ENCODE results near the gene BRAT1.
A peak's percentile ranks its signal among the peaks of the same experiment; 100 is the strongest.

BRAT1 gene

GRCh38 chr7:2555121-2556052 is at the start of gene BRAT1:
Gene BRAT1, minus strand, starts transcription at chr7:2555524. Its CDS starts 1,093 bp downstream, at chr7:2554431.
- Histone ChIP-seq H3K27me3 (ENCODE audit: control insufficient read depth, insufficient read depth, low read length) (no peaks in the 10 kb centered on the region), H3K4me1 (ENCODE audit: control insufficient read depth, insufficient read depth, low read length) (peaks cover 5% of the 10 kb centered on the region), H3K36me3 (ENCODE audit: control insufficient read depth, insufficient read depth, low read length) (peaks cover 20% of the 10 kb centered on the region), H3K27ac (ENCODE audit: low read depth, low read length) (peak within 1 kb of the TSS; percentile 100), H3K4me3 (ENCODE audit: low read depth, low read length) (peak within 1 kb of the TSS; percentile 81), H3K9ac (ENCODE audit: low read depth, low read length) (peak within 1 kb of the TSS; percentile 99), H3K9me3 (ENCODE audit: control insufficient read depth, insufficient read depth, low read length) (no peaks in the 10 kb centered on the region)

GRCh38 chr7:2604608-2605174 is 49.4 kb upstream of the BRAT1 start:
- Histone ChIP-seq H3K9me3 (ENCODE audit: control insufficient read depth, insufficient read depth, low read length) (no peaks in the 10 kb centered on the region), H3K9ac (ENCODE audit: low read depth, low read length) (no peak overlapping the region), H3K4me3 (ENCODE audit: low read depth, low read length) (no peak overlapping the region), H3K27me3 (ENCODE audit: control insufficient read depth, insufficient read depth, low read length) (no peaks in the 10 kb centered on the region), H3K27ac (ENCODE audit: low read depth, low read length) (no peak overlapping the region), H3K36me3 (ENCODE audit: control insufficient read depth, insufficient read depth, low read length) (no peaks in the 10 kb centered on the region), H3K4me1 (ENCODE audit: control insufficient read depth, insufficient read depth, low read length) (peaks cover 9% of the 10 kb centered on the region; the same call in 1 of the 2 replicates)

DNA sequence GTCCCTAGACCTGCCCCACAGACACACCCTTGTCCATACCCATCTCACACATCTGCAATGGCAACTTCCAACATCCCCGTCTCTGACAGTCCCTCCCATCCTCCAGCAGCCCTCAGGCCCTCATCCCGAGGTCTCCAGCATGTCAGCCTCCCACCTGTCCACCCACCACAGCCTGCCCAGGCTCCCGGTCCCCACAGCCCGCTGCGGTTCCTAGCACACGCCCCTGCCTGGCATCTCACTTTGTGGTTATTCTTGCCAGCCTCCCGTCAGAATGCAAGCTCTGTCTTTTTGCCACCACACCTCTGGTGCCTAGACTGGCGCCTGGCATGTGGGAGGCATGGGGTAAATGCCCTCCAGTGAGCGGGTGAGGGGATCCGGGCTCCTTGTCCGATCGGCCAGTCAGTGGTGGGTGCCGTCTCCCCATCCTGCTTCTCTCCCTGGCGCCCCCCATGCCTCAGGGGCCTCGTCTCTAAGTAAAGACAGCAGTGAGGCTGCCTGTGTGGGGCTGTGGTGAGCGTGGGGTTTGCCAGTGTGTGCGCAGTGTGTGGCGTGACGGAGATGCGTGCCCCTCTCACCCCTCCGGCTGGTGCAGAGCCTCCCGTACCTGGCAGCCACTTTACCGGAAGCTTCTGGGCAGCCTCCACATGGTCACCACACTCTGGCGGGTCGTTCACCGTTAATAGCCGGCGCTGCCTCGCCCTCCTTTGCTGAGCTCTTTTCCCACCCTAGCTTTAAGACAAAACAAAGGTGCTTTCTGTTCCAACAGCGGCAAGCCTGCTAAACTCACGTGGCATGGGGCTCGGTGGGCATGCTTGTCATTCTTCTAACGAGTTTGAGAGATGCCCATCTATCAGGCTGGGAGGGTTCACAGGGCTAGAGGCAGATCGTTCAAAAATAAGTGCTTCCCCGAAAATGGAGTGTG is 48.0 kb upstream of the BRAT1 start:
- H3K4me3 ChIP-seq (ENCODE audit: low read depth, low read length), result no peak overlapping the region
- H3K9ac ChIP-seq (ENCODE audit: low read depth, low read length), result no peak overlapping the region
- no peak overlapping the region for H3K27ac ChIP-seq (ENCODE audit: low read depth, low read length)
- peaks cover 6% of the 10 kb centered on the region; the same call in 1 of the 2 replicates for H3K36me3 ChIP-seq (ENCODE audit: control insufficient read depth, insufficient read depth, low read length)
- H3K9me3 ChIP-seq (ENCODE audit: control insufficient read depth, insufficient read depth, low read length), result no peaks in the 10 kb centered on the region
- no peaks in the 10 kb centered on the region for H3K27me3 ChIP-seq (ENCODE audit: control insufficient read depth, insufficient read depth, low read length)
- H3K4me1 ChIP-seq (ENCODE audit: control insufficient read depth, insufficient read depth, low read length), result peaks cover 9% of the 10 kb centered on the region; the same call in 1 of the 2 replicates

- no peak overlapping the region for H3K9ac ChIP-seq (ENCODE audit: low read depth, low read length)
- H3K36me3 ChIP-seq (ENCODE audit: control insufficient read depth, insufficient read depth, low read length), result peaks cover 6% of the 10 kb centered on the region; the same call in 1 of the 2 replicates
- no peaks in the 10 kb centered on the region for H3K9me3 ChIP-seq (ENCODE audit: control insufficient read depth, insufficient read depth, low read length)
- H3K4me1 ChIP-seq (ENCODE audit: control insufficient read depth, insufficient read depth, low read length), result peaks cover 6% of the 10 kb centered on the region; the same call in 1 of the 2 replicates
- H3K4me3 ChIP-seq (ENCODE audit: low read depth, low read length), result no peak overlapping the region
- no peaks in the 10 kb centered on the region for H3K27me3 ChIP-seq (ENCODE audit: control insufficient read depth, insufficient read depth, low read length)
- no peak overlapping the region for H3K27ac ChIP-seq (ENCODE audit: low read depth, low read length)
Measured at GRCh38 chr7:2602406-2603043, 47.2 kb upstream of the BRAT1 start.

DNA sequence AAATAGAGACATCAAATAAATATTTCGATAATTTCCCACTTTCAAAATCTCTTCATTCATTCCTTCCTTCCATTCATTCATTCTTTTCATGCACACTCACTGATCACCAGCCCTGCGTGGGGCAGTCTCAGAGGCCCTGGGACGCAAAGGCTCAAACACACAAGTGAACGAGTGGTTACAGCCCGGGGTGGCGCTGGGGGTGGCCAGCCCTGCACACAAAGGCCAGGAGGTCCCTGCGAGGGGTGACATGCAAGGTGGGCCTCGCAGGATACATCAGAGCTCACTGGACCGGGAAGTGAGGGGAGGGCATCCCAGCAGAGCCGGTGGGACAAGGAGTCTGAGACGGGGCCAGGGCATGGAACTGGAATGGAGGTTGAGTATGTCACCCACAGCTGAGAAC is 46.6 kb upstream of the BRAT1 start:
- H3K27me3 ChIP-seq (ENCODE audit: control insufficient read depth, insufficient read depth, low read length), result no peaks in the 10 kb centered on the region
- H3K9ac ChIP-seq (ENCODE audit: low read depth, low read length), result no peak overlapping the region
- no peak overlapping the region for H3K4me3 ChIP-seq (ENCODE audit: low read depth, low read length)
- peaks cover 6% of the 10 kb centered on the region; the same call in 1 of the 2 replicates for H3K36me3 ChIP-seq (ENCODE audit: control insufficient read depth, insufficient read depth, low read length)
- no peak overlapping the region for H3K27ac ChIP-seq (ENCODE audit: low read depth, low read length)
- no peaks in the 10 kb centered on the region; the same call in 1 of the 2 replicates for H3K4me1 ChIP-seq (ENCODE audit: control insufficient read depth, insufficient read depth, low read length)
- H3K9me3 ChIP-seq (ENCODE audit: control insufficient read depth, insufficient read depth, low read length), result no peaks in the 10 kb centered on the region

DNA sequence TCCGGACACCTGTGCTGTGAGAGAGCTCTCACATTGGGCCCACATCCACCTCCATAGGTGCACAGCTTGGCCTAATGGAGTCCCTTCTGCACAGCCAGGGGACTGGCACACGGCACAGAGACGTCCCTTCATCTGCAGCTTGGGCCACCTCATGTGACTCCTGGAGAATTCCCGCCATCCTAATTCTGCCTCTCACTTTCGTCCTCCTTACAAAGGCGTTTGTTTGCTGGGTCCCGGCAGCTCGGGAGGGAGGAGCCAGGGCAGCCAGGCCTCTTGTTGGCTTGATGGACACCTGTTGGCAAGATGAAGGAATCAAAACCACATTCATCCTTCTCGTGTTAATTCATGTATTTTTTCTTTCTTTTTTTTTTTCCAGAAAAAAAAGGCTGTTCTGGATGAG is 45.7 kb upstream of the BRAT1 start:
- Histone ChIP-seq H3K4me1 (ENCODE audit: control insufficient read depth, insufficient read depth, low read length) (no peaks in the 10 kb centered on the region; the same call in 1 of the 2 replicates), H3K27ac (ENCODE audit: low read depth, low read length) (no peak overlapping the region), H3K9ac (ENCODE audit: low read depth, low read length) (no peak overlapping the region), H3K4me3 (ENCODE audit: low read depth, low read length) (no peak overlapping the region), H3K36me3 (ENCODE audit: control insufficient read depth, insufficient read depth, low read length) (peaks cover 6% of the 10 kb centered on the region; the same call in 1 of the 2 replicates), H3K27me3 (ENCODE audit: control insufficient read depth, insufficient read depth, low read length) (no peaks in the 10 kb centered on the region), H3K9me3 (ENCODE audit: control insufficient read depth, insufficient read depth, low read length) (no peaks in the 10 kb centered on the region)

GRCh38 chr7:2598154-2598823 is 43.0 kb upstream of the BRAT1 start:
- no peaks in the 10 kb centered on the region for H3K9me3 ChIP-seq (ENCODE audit: control insufficient read depth, insufficient read depth, low read length)
- no peaks in the 10 kb centered on the region; the same call in 1 of the 2 replicates for H3K4me1 ChIP-seq (ENCODE audit: control insufficient read depth, insufficient read depth, low read length)
- H3K4me3 ChIP-seq (ENCODE audit: low read depth, low read length), result no peak overlapping the region
- no peak overlapping the region for H3K27ac ChIP-seq (ENCODE audit: low read depth, low read length)
- no peaks in the 10 kb centered on the region for H3K27me3 ChIP-seq (ENCODE audit: control insufficient read depth, insufficient read depth, low read length)
- no peak overlapping the region for H3K9ac ChIP-seq (ENCODE audit: low read depth, low read length)
- H3K36me3 ChIP-seq (ENCODE audit: control insufficient read depth, insufficient read depth, low read length), result peaks cover 14% of the 10 kb centered on the region

GRCh38 chr7:2597273-2597640 is 41.9 kb upstream of the BRAT1 start:
- H3K36me3 ChIP-seq (ENCODE audit: control insufficient read depth, insufficient read depth, low read length), result peaks cover 18% of the 10 kb centered on the region
- no peaks in the 10 kb centered on the region; the same call in 1 of the 2 replicates for H3K4me1 ChIP-seq (ENCODE audit: control insufficient read depth, insufficient read depth, low read length)
- no peaks in the 10 kb centered on the region for H3K27me3 ChIP-seq (ENCODE audit: control insufficient read depth, insufficient read depth, low read length)
- H3K27ac ChIP-seq (ENCODE audit: low read depth, low read length), result no peak overlapping the region
- no peak overlapping the region for H3K4me3 ChIP-seq (ENCODE audit: low read depth, low read length)
- no peaks in the 10 kb centered on the region for H3K9me3 ChIP-seq (ENCODE audit: control insufficient read depth, insufficient read depth, low read length)
- H3K9ac ChIP-seq (ENCODE audit: low read depth, low read length), result no peak overlapping the region

DNA sequence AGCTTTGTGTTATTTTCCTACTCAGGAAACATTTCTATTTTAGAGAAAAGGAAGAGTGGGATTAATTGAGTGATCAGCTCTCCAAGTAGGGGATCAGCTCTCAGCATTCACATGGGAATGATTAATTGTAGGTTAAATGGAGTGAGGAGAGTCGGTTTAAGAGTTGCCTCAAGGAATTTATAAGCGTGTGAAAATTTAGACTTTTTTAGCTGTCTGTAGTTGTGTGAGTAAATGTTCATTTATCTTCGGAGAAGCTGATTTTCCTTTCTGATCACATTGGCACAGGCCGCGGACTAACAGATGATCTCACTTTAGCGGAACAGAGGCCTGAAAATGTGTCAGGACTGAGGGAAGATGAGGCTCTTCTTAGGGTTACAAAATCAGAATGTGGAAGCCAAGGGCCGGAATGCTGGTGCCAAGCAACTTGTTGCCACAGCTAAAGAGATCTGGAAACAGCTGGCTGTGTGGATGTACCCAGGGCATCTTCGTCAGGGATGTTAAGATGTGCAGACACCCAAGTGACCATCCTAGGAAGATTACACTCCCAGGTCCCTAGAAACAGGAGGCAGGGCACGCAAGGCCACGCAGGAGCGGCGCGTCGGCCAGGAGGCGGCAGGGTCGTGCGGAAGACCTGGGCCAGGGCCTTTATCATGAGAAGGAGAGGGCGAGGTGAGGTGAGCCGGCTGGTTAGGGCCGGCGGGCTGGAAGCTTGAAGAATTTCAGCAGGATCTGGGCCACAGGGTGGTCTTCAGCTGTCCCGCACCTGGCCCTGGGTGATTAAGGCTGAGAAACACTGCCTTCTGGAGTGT is 41.3 kb upstream of the BRAT1 start:
- H3K27ac ChIP-seq (ENCODE audit: low read depth, low read length), result no peak overlapping the region

More for the DNA sequence above, 41.3 kb upstream of the BRAT1 start:
- Histone ChIP-seq H3K9me3 (ENCODE audit: control insufficient read depth, insufficient read depth, low read length) (no peaks in the 10 kb centered on the region), H3K27me3 (ENCODE audit: control insufficient read depth, insufficient read depth, low read length) (no peaks in the 10 kb centered on the region), H3K4me3 (ENCODE audit: low read depth, low read length) (no peak overlapping the region), H3K4me1 (ENCODE audit: control insufficient read depth, insufficient read depth, low read length) (no peaks in the 10 kb centered on the region; the same call in 1 of the 2 replicates), H3K9ac (ENCODE audit: low read depth, low read length) (no peak overlapping the region), H3K36me3 (ENCODE audit: control insufficient read depth, insufficient read depth, low read length) (peaks cover 21% of the 10 kb centered on the region)
